Neuronal stem cell (in vitro differentiated cells): ENCODE data around the gene SLC31A1.
"Not testable (repeated sequence)": the region's sequence is repeated elsewhere in the genome, so short reads cannot be mapped to it uniquely, and the experiment has no call there.

Experiments used
- DNase-seq: peaks from one replicate; pipeline ENCODE4 v3.0.0-alpha.2; 2013; ENCODE audit warnings: low spot score
- H2AFZ ChIP-seq: one replicate; pipeline ENCODE4 v1.6.1; 2013; ENCODE audit warnings: mild to moderate bottlenecking, low read length, inconsistent platforms
- H2AK5ac ChIP-seq: 2 replicates; pipeline ENCODE4 v1.6.1; 2013; ENCODE audit warnings: low read depth, mild to moderate bottlenecking, inconsistent platforms, low read length, moderate library complexity, mixed read lengths
- H2BK120ac ChIP-seq: 2 replicates; pipeline ENCODE4 v1.6.1; 2013; ENCODE audit warnings: low read depth, mild to moderate bottlenecking, inconsistent platforms, low read length, moderate library complexity, mixed read lengths
- H2BK12ac ChIP-seq: one replicate; pipeline ENCODE4 v1.6.1; 2013; ENCODE audit warnings: low read length, inconsistent platforms
- H2BK15ac ChIP-seq: 2 replicates; pipeline ENCODE4 v1.6.1; 2013; ENCODE audit warnings: mild to moderate bottlenecking, low read length, inconsistent platforms, mixed read lengths
- H2BK5ac ChIP-seq: one replicate; pipeline ENCODE4 v1.6.1; 2013; ENCODE audit warnings: inconsistent platforms, mild to moderate bottlenecking, low read length, moderate library complexity
- H3K14ac ChIP-seq: one replicate; pipeline ENCODE4 v1.6.1; 2013; ENCODE audit warnings: low read length, inconsistent platforms
- H3K18ac ChIP-seq: 2 replicates; pipeline ENCODE4 v1.6.1; 2013; ENCODE audit warnings: low read length, inconsistent platforms
- H3K23ac ChIP-seq: 2 replicates; pipeline ENCODE4 v1.6.1; 2013; ENCODE audit warnings: low read depth, mild to moderate bottlenecking, mixed read lengths, low read length, inconsistent platforms; ENCODE audit not compliant: poor library complexity
- H3K27ac ChIP-seq: replicated peaks from 3 replicates; pipeline ENCODE4 v1.5.1; 2013; ENCODE audit warnings: low read length, inconsistent platforms
- H3K27me3 ChIP-seq, 3 experiments: 2 replicates each; pipeline ENCODE4 v1.6.1; 2013; ENCODE audit warnings: low read length in 3 of 3, mild to moderate bottlenecking in 2 of 3, inconsistent platforms in 1 of 3, low read depth in 1 of 3, mixed read lengths in 1 of 3, moderate library complexity in 1 of 3; ENCODE audit not compliant: control insufficient read depth in 3 of 3, insufficient read depth in 3 of 3
- H3K36me3 ChIP-seq, 2 donors: replicated peaks in 1 of 2; 2 replicates each; pipeline ENCODE4 v1.6.1; 2013; ENCODE audit warnings: low read length in 2 of 2; ENCODE audit not compliant: control insufficient read depth in 2 of 2, insufficient read depth in 2 of 2
- H3K4ac ChIP-seq: 2 replicates; pipeline ENCODE4 v1.6.1; 2013; ENCODE audit warnings: inconsistent platforms, mild to moderate bottlenecking, low read length, moderate library complexity
- H3K4me1 ChIP-seq, 2 donors: 1 replicate in 1 of 2; 2 replicates in 1 of 2; pipeline ENCODE4 v1.6.1; 2013; ENCODE audit warnings: low read length in 2 of 2, low read depth in 1 of 2; ENCODE audit not compliant: control insufficient read depth in 2 of 2, insufficient read depth in 1 of 2
- H3K4me2 ChIP-seq: one replicate; pipeline ENCODE4 v1.6.1; 2013; ENCODE audit warnings: mild to moderate bottlenecking, low read length, inconsistent platforms; ENCODE audit not compliant: insufficient read depth, poor library complexity, severe bottlenecking
- H3K4me3 ChIP-seq, 2 donors: 2 replicates each; pipeline ENCODE4 v1.5.1; 2013; ENCODE audit warnings: low read length in 2 of 2, mild to moderate bottlenecking in 2 of 2, inconsistent platforms in 1 of 2, moderate library complexity in 1 of 2
- H3K79me1 ChIP-seq: one replicate; pipeline ENCODE4 v1.6.1; 2013; ENCODE audit warnings: low read depth, mild to moderate bottlenecking, inconsistent platforms, low read length, moderate library complexity
- H3K9ac ChIP-seq: one replicate; pipeline ENCODE4 v1.6.1; 2013; ENCODE audit warnings: mild to moderate bottlenecking, low read depth, low read length, inconsistent platforms; ENCODE audit not compliant: poor library complexity
- H3K9me3 ChIP-seq, 2 donors: replicated peaks in 1 of 2; 2 replicates each; pipeline versions ENCODE3 to v1.6.1; 2013; ENCODE audit warnings: low read length in 2 of 2, mild to moderate bottlenecking in 2 of 2, inconsistent platforms in 1 of 2, low read depth in 1 of 2, mixed read lengths in 1 of 2, moderate library complexity in 1 of 2; ENCODE audit not compliant: control insufficient read depth in 2 of 2, insufficient read depth in 1 of 2
- H4K8ac ChIP-seq: one replicate; pipeline ENCODE4 v1.6.1; 2013; ENCODE audit warnings: low read depth, mild to moderate bottlenecking, inconsistent platforms, low read length, moderate library complexity
- H4K91ac ChIP-seq: one replicate; pipeline ENCODE4 v1.6.1; 2013; ENCODE audit warnings: low read length, low read depth, mild to moderate bottlenecking, inconsistent platforms; ENCODE audit not compliant: poor library complexity
- WGBS, 2 donors: extraction: QIAGEN DNeasy Blood & Tissue Kit; methylation state at CpG; one replicate each; pipeline ENCODE4 v1.1.7; 2013; ENCODE audit warnings: missing lambda C conversion rate in 2 of 2, mixed read lengths in 1 of 2; ENCODE audit not compliant: insufficient read length in 2 of 2, insufficient replicate concordance in 1 of 2; ENCODE audit errors: extremely low coverage in 2 of 2; 5-methylcytosine and 5-hydroxymethylcytosine counted together

The SLC31A1 gene

GRCh38 chr9:113289091-113289490, 67.7 kb downstream of the SLC31A1 start:
- H4K8ac ChIP-seq, result no peak overlapping the region
- H3K9ac ChIP-seq, result no peak overlapping the region
- no CpG with 5 or more reads among the region's 2 CpGs for WGBS, 2 donors
- no peak overlapping the region for H3K4me2 ChIP-seq
- H2BK120ac ChIP-seq, result no peak overlapping the region
- H2AFZ ChIP-seq, result no peak overlapping the region
- H3K4me3 ChIP-seq, result no peak overlapping the region
- DNase-seq, result no peak
- H4K91ac ChIP-seq, result no peak overlapping the region
- no peak overlapping the region for H3K4ac ChIP-seq
- H3K18ac ChIP-seq, result no peak overlapping the region
- no peak overlapping the region for H2BK15ac ChIP-seq
- no peak overlapping the region for H2AK5ac ChIP-seq
- no peak overlapping the region for H3K14ac ChIP-seq
- no peak overlapping the region for H3K27ac ChIP-seq
- H3K27me3 ChIP-seq, result no peaks in the 10 kb centered on the region
- H3K9me3 ChIP-seq, result no peaks in the 10 kb centered on the region
- no peak overlapping the region for H2BK5ac ChIP-seq
- no peak overlapping the region for H3K23ac ChIP-seq
- H3K79me1 ChIP-seq, result no peaks in the 10 kb centered on the region
- no peak overlapping the region for H2BK12ac ChIP-seq
- peaks cover 47 to 96% of the 10 kb centered on the region in 2 donors for H3K36me3 ChIP-seq
- no peaks in the 10 kb centered on the region for H3K4me1 ChIP-seq

GRCh38 chr9:113290052-113290607, 68.8 kb downstream of the SLC31A1 start:
- H3K23ac ChIP-seq, result no peak overlapping the region
- H2BK15ac ChIP-seq, result no peak overlapping the region
- H2AFZ ChIP-seq, result no peak overlapping the region
- H4K8ac ChIP-seq, result no peak overlapping the region
- no peak overlapping the region for H3K4me2 ChIP-seq
- H3K4ac ChIP-seq, result no peak overlapping the region
- H3K9me3 ChIP-seq, result no peaks in the 10 kb centered on the region
- WGBS, 2 donors, result no CpG with 5 or more reads among the region's 6 CpGs
- no peak overlapping the region for H4K91ac ChIP-seq
- H3K4me3 ChIP-seq, result no peak overlapping the region
- no peak overlapping the region for H2AK5ac ChIP-seq
- H3K18ac ChIP-seq, result no peak overlapping the region
- no peak overlapping the region for H2BK5ac ChIP-seq
- peaks cover 40 to 88% of the 10 kb centered on the region in 2 donors for H3K36me3 ChIP-seq
- H3K79me1 ChIP-seq, result no peaks in the 10 kb centered on the region
- H3K4me1 ChIP-seq, result no peaks in the 10 kb centered on the region
- H3K27ac ChIP-seq, result no peak overlapping the region
- no peak overlapping the region for H3K9ac ChIP-seq
- H2BK12ac ChIP-seq, result no peak overlapping the region
- H2BK120ac ChIP-seq, result no peak overlapping the region
- H3K14ac ChIP-seq, result no peak overlapping the region
- DNase-seq, result no peak
- H3K27me3 ChIP-seq, result no peaks in the 10 kb centered on the region

- Histone ChIP-seq H3K27ac (no peak overlapping the region), H2BK120ac (no peak overlapping the region), H3K4me1 (no peaks in the 10 kb centered on the region), H2BK5ac (no peak overlapping the region), H3K14ac (no peak overlapping the region), H3K4me2 (no peak overlapping the region), H2BK12ac (no peak overlapping the region), H4K8ac (no peak overlapping the region), H3K79me1 (no peaks in the 10 kb centered on the region), H3K9ac (no peak overlapping the region), H3K23ac (no peak overlapping the region), H3K36me3 (peaks cover 26 to 60% of the 10 kb centered on the region in 2 donors), H3K18ac (no peak overlapping the region), H3K4me3 (no peak overlapping the region), H3K27me3 (no peaks in the 10 kb centered on the region), H2AFZ (no peak overlapping the region), H4K91ac (no peak overlapping the region), H3K4ac (no peak overlapping the region), H2AK5ac (no peak overlapping the region), H2BK15ac (no peak overlapping the region), H3K9me3 (no peaks in the 10 kb centered on the region)
- no CpG with 5 or more reads among the region's 7 CpGs for WGBS, 2 donors
- DNase-seq, result no peak
Measured at GRCh38 chr9:113293285-113293878, 72.0 kb downstream of the SLC31A1 start.

- not testable (repeated sequence) for H4K8ac ChIP-seq, H3K4ac ChIP-seq, H3K27me3 ChIP-seq, H3K79me1 ChIP-seq, H3K18ac ChIP-seq, H2BK12ac ChIP-seq, H3K4me2 ChIP-seq, H4K91ac ChIP-seq, H2BK5ac ChIP-seq, H3K14ac ChIP-seq, H3K4me1 ChIP-seq, H2BK120ac ChIP-seq, H2AFZ ChIP-seq, H3K9ac ChIP-seq, H3K9me3 ChIP-seq, DNase-seq, H3K4me3 ChIP-seq, H3K27ac ChIP-seq, H2AK5ac ChIP-seq, H3K23ac ChIP-seq, H2BK15ac ChIP-seq
- peaks cover 15 to 31% of the 10 kb centered on the region in 2 donors for H3K36me3 ChIP-seq
- no CpG with 5 or more reads among the region's 8 CpGs for WGBS, 2 donors
Measured at GRCh38 chr9:113296247-113296646, 74.9 kb downstream of the SLC31A1 start.
